Measurements from ENCODE around the gene RABGAP1L.

DNA sequence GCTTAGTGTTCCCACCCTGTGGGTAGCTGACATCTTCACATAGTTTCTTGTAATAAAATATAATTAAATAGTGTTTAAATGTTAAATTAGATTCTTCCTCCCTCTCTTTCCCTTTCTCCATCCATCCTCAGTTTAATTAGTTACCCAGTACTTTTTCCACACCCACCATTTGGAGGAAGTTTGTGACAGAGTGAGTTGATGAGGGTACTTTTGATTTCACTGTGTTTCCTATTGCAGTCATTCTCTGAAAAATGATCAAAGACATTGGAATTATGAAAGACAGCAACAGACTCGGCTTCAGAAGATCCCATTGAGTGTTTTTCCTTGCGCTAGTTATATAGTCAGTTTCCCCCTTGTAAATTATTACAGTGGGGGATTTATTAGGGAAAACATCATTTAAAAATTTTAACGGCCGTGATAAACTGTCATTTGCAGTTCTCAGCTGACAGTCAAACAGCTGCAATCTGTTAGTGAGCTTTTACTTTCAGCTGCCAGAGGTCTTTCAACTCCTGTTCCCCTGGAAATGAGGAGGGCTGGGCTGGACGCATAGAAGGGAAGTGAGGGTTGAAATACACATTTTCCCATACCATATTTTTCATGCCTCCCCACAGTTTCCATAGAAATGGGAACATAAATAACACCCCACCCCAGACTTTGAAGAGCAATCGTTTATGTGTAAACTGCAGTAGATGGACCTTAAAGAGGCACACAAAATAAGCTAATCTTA, 779.1 kb downstream of the RABGAP1L start:
- TF ChIP-seq, protein P1, sequence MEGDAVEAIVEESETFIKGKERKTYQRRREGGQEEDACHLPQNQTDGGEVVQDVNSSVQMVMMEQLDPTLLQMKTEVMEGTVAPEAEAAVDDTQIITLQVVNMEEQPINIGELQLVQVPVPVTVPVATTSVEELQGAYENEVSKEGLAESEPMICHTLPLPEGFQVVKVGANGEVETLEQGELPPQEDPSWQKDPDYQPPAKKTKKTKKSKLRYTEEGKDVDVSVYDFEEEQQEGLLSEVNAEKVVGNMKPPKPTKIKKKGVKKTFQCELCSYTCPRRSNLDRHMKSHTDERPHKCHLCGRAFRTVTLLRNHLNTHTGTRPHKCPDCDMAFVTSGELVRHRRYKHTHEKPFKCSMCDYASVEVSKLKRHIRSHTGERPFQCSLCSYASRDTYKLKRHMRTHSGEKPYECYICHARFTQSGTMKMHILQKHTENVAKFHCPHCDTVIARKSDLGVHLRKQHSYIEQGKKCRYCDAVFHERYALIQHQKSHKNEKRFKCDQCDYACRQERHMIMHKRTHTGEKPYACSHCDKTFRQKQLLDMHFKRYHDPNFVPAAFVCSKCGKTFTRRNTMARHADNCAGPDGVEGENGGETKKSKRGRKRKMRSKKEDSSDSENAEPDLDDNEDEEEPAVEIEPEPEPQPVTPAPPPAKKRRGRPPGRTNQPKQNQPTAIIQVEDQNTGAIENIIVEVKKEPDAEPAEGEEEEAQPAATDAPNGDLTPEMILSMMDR (conservative IDR thresholded peaks at IDR 0.05) = no peak
- TF ChIP-seq EZH2 (IDR thresholded peaks at IDR 0.05; ENCODE audit: low read depth) = no peak
